ENCODE measurements around the gene FOXO3.

DNA sequence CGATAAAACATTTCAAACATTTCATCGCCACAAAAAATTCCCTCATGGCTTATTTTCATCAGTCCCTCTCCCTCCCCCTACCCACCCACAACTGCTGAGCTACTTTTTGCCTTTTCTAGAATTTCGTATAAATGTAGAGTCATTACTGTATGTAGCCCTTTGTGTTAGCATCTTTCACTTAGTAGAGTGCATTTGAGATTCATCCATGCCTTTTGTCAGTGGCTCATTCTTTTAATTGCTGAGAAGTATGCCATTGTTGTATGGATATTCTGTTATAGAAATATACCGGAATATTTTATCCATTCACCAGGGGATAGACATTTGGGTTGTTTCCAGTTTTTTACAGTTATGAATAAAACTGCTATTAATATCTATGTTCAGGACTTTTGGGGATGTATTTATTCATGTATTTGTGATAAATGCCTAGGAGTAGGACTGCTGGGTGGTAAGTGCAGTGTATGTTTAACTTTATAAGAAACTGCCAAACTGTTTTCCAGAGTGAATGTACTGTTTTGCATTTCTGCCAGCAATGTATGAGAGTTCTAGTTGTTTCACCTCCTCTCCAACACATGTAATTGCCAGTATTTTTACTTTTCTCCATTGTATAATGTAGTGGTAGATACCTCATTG, 50.4 kb downstream of the FOXO3 start:
- TF ChIP-seq, protein P1, sequence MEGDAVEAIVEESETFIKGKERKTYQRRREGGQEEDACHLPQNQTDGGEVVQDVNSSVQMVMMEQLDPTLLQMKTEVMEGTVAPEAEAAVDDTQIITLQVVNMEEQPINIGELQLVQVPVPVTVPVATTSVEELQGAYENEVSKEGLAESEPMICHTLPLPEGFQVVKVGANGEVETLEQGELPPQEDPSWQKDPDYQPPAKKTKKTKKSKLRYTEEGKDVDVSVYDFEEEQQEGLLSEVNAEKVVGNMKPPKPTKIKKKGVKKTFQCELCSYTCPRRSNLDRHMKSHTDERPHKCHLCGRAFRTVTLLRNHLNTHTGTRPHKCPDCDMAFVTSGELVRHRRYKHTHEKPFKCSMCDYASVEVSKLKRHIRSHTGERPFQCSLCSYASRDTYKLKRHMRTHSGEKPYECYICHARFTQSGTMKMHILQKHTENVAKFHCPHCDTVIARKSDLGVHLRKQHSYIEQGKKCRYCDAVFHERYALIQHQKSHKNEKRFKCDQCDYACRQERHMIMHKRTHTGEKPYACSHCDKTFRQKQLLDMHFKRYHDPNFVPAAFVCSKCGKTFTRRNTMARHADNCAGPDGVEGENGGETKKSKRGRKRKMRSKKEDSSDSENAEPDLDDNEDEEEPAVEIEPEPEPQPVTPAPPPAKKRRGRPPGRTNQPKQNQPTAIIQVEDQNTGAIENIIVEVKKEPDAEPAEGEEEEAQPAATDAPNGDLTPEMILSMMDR (IDR thresholded peaks at IDR 0.05; ENCODE audit: insufficient read depth, low read depth, low read length), result no peak
- no peak for TF ChIP-seq EZH2 (IDR thresholded peaks at IDR 0.05; ENCODE audit: insufficient read depth, low read length)
